RCC 7860 (cell line): ENCODE measurements around the gene MEAF6.
A peak's percentile ranks its signal among the peaks of the same experiment; 100 is the strongest.

Experiments
- DNase-seq: peaks from one replicate; pipeline ENCODE4 v3.0.0-alpha.2; 2015; ENCODE audit warnings: low spot score
- FAIRE-seq: peaks from 2 replicates; lab custom pipeline; 2012; peaks lifted over from hg19 to GRCh38; lab: Jason Lieb, UNC

The MEAF6 gene

DNA sequence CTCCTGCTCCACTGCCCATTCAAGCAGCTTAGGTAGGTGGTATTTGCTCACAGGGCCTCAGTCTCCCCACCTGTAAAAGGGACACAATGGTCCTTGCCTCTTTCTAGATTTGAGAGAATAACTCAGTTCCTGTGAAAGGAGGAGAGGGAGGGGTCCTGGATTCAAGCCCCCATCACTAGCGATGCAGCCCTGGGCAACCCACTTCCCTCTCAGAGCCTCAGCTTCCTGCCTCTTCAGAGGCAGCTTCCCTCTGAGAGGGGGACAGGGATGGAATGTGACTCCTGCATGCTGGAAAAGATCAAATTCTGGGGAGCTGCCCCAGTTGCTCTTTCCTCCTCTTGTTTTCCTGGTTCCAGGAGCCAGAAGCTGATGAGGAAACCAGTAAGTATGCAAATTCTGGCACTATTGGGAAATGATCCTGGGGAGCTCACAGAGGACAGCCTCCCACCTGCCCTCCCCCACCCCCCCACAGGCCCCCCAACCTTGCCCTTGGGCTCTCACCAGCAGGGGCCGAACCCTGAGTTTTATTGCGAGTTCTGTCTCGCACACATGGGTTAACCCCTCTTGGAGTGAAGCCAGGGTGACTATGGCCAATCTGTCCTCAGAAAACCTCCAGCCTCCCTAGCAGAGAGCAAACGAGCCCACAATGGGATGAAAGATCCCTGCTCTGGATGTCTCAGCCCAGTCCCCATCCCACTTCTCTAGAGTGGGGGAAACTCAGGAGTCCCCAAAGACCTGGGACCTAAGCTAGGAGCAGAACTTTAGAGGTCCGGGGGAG is 28.5 kb downstream of the MEAF6 start:
- DNase-seq, result no peak
- no peak for FAIRE-seq

DNA sequence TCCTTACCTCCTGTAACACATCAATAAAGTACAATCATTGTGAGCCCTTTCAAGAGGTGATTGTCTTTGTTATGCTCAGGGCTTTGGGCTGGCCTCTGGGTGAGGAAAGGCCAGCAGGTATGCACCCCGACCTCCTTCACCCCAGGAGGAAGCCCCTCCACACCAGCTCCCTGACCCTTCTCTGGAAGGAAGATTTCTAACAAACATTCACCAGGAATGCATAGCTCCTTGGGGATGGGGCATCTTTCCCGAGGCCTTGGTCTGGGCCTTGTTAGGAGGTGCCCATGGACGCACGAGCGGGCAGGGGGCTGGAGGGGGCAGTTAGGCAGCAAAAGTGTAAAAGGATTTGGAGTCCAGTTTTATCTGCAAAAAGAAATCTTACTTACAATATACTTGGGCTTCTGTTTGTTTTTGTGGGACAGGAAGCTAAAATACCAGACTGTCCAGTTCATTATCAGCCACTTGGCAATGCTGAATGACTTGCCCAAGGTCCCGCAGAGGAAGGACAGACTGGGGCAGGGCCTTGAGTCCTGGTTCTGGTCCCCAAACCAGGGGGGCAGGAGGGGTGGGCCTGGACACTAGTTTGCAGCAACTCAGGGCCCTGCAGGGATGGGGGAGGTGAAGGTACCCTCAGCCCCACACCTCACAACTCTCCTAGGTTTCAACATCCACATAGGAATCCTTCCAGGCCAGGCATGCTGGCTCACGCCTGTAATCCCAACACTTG is 30.1 kb downstream of the MEAF6 start:
- FAIRE-seq, result no peak
- no peak for DNase-seq

DNA sequence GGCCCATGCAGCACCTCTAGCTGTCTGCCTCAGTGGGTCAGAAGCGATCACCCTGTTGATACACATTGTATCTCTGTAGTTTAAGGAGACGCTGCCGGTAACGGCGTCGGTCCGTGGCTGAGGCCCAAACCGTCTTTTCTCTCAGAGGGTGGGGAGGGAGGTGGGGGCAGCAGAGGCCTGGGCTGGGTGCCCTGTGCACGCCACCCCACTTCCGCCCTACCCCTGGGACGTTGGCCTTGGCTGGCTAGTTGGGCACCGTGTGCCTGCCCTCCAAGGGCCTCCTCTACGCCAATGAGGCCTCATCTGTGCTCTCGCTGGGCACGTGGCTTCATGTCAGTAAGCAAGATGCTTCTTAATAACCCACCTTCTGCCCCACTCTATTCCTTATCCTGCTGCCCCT is 30.8 kb downstream of the MEAF6 start:
- no peak for FAIRE-seq
- no peak for DNase-seq

DNA sequence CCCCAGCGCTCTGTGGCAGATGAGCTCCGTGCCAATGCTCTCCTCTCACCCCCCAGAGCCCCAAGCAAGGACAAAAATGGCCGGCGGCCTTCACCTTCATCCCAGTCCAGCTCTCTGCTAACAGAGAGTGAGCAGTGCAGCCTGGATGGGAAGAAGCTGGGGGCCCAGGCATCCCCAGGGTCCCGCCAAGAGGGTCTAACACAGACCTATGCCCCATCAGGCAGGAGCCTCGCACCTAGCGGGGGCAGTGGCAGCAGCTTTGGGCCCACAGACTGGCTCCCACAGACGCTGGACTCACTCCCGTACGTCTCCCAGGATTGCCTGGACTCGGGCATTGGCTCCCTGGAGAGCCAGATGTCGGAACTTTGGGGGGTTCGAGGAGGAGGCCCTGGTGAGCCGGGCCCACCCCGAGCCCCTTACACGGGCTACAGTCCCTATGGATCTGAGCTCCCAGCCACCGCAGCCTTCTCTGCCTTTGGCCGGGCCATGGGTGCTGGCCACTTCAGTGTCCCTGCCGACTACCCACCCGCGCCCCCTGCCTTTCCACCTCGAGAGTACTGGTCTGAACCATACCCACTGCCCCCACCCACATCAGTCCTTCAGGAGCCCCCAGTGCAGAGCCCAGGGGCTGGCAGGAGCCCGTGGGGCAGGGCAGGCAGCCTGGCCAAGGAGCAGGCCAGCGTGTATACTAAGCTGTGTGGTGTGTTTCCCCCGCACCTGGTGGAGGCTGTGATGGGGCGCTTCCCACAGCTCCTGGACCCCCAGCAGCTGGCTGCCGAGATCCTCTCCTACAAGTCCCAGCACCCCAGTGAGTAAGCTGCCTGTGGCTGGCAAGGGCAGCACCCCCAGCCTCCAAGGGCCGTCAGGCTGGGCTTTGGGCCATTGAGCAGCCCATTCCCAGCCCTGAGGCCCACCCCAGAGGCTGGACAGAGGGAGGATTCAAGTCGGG is 31.5 kb downstream of the MEAF6 start:
- no peak for FAIRE-seq
- no peak for DNase-seq

DNA sequence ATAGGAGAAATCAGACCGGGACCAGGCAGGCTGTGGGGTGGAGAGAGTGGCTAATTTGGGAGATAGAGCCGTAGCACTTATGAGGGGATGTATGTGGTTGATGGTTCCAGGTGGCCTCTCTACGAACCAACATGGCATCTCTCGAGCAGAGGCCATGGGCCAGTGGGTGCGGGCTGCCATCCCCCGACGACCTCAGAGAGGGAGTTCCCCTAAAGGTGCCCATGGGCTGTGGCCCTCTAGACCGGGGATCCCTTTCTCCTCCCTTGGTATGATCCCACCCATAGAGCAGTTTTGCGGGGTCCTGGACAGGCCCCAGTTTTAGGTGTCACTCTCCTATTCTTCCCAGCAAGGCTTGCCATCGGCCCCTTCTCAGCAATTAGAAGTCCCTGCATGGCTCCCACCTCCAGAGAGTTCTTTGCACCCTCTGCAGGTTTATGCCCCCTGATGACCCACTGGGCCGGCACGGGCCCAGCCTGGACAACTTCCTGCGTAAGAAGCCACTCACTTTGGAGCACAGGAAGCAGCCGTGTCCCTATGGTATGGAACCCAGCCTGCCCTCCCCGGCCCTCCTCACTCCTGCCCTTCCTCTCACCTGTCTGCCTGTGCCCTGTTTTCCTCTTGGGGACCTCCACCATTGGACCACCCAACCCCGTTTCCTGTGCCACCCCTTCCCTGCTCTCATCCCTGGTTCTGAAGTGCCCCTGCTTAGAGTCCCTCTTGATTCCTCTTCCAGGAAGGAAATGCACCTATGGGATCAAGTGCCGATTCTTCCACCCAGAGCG is 32.4 kb downstream of the MEAF6 start:
- FAIRE-seq, result no peak
- DNase-seq, result no peak

DNA sequence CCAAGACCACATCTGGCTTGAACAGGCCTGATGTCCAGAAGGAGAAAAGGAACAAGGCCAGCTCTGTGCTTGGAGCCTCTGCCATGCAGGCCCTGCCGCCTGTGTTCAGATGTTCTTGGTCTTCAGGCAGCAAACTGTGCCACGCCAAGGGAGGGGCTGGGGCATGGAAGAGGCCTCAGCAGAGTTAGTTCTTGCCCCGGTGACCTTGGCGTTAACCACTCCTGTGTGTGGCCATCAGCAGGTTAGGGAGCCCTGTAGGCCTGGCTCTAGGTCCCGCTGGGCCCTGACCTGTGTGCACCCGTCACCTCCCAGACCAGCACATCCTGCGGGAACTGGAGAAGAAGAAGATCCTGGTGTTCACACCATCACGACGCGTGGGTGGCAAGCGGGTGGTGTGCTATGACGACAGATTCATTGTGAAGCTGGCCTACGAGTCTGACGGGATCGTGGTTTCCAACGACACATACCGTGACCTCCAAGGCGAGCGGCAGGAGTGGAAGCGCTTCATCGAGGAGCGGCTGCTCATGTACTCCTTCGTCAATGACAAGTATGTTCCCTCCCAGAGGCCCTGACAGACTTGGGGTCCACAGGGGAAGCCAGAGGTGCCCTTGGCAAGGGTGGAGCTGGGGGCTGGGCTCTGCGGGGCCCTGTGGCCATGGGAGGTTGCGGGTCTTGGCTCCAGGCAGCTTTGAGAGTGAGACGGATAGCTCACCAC is 33.1 kb downstream of the MEAF6 start:
- FAIRE-seq, result no peak
- DNase-seq, result no peak

DNA sequence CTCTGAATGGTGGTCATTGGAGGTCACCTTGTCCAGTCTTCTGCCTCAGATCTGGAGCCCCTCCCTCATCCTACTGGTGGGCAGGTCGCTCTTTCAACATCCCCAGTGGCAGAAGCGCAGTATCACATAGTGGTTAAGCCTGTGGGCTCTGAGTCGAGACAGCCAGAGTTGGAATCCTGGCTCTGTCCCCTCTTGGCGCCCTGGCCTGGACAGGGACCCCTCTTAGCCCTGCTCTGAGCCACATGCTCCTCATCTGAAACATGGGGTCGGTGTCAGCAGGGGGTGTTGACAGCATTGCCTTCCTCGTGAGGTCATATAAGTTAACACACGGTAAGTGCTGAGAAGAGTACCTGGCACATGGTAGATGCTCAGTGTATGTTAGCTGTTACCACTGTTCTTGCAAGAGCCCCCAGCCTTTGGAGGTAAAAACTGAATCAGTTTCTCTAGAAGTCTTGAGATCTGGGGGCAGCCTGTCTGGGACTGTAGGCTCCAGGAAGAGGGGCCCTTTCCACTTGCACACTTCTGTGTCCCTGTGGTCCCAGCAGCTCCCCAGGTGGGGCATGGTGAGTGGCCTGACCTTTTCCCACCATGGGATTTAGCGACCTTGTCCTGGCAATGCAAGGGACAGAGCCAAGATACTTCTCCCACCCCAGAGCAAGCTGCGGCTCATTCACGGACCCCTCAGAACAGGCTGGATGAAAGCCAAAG is 33.8 kb downstream of the MEAF6 start:
- FAIRE-seq (no peak), DNase-seq (no peak)

DNA sequence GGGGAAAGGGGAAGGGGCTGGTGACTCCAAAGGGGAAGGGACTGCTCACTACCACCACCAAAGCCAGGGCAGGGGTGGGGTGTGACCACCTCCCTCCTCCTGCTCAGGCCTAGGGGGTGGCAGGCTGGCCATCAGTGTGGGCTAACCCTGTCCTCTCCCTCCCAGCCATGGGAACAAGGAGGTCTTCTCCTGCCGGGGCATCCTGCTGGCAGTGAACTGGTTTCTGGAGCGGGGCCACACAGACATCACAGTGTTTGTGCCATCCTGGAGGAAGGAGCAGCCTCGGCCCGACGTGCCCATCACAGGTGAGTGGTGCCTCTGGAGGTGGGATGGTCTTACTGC is 34.5 kb downstream of the MEAF6 start:
- DNase-seq (no peak), FAIRE-seq (no peak)

DNA sequence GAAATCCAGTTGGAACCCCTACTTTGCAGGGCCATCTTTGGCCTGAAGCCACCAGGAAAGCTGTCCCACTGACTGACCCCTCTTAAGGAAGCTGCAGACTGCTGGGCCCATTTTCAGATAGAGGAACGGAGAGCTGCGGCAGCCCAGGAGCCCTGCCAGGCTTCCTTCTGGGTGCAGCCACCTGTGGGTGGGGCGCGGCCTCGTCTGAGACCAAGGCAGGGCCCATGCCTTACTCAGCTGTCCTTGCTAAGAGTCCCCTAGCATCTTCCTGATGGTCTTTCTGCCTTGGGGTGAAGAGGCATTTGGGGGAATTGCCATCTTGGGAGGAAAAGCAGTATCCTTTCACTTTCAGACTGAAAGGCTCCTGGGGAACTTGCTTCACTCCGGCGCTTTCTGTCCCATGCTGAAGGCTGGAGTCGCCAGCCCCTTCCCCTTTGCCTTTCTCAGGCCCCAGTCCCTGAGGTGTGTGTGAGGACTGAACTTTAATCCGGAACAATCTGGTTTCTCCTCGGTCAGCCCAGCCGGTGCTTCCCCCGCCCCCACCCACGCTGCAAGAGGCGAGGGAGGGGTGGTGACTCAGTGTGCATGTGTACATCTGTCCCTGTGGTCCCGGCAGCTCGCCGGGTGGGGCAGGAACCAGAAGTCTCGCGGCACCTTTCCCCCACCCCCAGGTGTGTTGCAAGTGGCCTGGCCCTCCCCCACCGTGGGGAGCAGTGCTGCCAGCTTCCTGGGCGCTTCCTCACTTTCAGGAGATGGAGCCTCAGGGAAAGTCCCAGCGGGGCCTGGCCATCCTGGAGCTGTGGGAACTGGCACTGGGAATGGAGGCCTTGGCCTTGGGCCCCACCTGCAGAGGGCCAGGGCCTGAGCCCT is 35.1 kb downstream of the MEAF6 start:
- DNase-seq (peak; percentile 97), FAIRE-seq (peak; percentile 79)

DNA sequence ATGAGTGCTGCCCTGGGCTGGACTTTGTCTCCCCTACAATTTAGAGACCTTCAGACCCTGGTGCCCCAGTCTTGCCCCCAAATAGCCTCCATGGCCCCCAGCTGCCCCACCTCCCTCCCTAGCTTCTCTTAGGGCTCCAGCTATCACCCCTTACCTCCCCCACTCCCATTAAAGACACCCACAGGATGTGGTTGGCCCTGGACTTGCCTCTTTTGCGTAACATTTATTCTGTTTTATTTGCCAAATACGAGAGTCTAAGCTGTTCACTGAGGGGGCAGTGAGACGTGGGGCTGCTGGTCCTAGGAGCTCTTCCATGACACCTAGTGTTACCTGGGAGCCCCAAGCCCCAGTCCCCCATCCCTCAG is 35.7 kb downstream of the MEAF6 start:
- DNase-seq (peak; percentile 62), FAIRE-seq (no peak)

DNA sequence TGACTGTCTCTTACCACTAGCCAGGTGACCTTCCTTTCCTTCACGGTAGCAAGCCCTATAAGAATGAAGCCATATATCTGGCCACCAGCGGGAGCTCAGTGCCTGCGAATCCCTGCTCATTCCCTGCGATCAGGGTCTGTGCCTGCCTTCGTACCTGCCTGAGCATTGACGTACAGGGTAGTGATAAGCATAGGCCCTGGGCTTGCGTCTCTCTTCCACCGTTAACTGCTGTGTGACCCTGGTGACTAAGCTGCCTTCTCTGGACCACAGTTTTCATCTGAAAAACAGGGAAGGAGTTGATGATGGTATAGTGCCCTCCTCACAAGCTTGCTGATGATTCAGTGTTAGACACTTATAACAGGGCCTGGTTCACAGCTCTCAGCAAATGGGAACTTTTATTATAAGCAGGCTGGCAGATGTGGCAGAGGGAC is 36.1 kb downstream of the MEAF6 start:
- DNase-seq (peak; percentile 91), FAIRE-seq (peak; percentile 72)

DNA sequence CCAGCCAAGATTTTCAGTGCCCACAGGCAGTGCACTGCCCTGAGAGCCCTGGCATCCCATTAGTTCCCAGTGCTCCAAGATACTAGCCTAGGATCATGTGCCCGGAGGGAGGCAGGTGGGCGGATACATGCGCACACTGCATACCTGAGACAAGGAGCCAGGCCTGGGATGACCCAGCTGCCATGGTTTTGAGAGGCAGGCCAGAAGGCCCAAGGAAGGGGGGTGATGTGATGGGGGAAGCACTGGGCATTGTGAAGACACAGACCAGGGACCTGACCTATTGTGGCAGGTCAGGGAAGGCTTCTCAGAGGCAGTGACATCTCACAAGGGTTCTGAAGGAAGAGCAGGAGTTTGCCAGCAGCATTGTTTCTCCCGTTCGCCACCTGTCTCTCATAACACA is 36.6 kb downstream of the MEAF6 start:
- FAIRE-seq (no peak), DNase-seq (no peak)

DNA sequence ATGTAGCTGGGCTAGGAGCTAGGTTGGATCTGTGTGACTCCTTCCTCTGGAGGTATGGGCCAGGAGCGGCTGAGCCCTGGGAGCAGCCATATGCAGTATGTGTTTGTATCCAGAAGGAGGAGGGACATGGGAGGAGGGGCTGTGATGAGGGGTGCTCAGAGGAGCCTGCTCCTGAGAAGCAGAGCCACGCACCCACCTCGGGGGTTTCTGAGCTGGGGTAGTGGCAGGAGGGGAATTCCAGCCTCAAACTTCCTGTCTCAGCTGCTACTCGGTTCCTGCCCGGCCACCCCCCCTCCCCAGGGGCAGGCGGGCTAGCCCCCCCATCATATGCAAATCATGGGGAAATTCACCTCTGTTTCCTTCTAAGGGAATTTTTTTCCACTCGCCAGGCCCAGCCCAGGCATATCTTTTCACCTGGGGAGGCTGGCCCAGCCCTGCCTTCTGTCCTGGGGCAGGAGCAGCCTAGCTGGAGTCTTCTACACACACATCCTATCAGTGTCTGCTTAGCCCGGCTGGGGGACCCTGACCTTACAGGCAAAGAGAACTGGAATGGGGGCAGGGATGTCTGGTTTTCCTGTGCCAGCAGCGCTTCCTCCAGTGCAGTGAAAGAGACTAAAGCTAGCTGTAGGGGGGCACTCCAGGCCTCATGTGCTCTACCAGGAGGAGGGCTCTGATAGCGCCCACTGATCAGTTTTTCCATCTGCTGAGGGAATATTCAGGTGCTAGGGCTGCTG is 37.2 kb downstream of the MEAF6 start:
- peak; percentile 23 for FAIRE-seq
- peak; percentile 91 for DNase-seq

DNA sequence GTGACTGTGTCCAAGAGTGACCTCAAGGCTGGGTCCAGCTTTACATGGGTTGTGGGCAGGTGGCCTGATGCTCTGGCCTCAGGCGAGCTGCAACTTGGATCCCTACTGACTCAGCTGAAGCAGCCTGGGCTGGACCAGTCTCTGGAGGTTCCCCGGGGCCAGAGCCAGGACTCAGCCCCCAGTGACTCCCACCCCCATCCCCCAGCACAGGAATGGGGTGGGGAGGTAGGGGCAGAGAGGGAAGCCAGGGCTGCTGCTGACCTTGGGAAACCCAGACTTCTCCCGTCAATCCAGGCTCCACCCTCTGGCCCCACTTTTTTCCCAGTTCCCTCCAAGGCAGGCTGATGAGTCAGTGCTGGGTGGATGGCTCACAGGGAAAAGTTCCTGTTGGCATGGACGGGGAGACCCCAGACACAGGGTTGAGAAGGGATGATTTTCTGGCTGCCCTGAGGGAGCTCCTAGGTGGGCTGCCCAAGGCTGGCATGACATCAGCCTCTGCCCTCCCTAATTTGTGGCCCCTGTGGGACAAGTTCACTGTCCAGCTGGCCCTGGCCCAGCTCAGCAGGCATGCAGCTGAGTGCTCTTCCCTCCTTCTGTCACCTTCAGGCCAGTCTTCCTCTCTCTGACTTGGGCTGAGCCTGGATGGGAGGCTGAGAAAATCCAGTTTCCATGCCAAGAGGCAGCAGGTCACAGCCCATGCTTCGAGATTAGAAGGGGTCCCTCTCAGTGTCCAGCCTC is 37.9 kb downstream of the MEAF6 start:
- FAIRE-seq (peak; percentile 65), DNase-seq (peak; percentile 89)

DNA sequence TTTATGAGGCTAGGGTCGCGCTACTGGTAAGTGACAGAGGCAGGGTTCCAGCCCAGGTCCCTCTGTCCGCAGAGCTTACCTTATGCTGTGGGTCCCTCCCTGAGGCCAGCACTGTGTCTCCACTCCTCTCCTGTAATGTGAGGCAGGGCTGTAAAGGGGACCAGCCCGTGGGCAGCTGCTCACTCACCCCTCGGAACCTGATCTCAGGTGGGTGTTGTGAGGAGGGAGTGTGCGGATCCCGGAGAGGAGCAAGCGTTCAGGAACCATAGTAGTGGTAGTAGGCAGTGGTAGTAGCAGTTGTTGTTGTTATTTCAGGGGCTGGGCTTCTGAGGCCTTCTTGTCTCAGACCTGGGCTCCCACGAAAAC is 38.5 kb downstream of the MEAF6 start:
- FAIRE-seq (no peak), DNase-seq (no peak)

DNA sequence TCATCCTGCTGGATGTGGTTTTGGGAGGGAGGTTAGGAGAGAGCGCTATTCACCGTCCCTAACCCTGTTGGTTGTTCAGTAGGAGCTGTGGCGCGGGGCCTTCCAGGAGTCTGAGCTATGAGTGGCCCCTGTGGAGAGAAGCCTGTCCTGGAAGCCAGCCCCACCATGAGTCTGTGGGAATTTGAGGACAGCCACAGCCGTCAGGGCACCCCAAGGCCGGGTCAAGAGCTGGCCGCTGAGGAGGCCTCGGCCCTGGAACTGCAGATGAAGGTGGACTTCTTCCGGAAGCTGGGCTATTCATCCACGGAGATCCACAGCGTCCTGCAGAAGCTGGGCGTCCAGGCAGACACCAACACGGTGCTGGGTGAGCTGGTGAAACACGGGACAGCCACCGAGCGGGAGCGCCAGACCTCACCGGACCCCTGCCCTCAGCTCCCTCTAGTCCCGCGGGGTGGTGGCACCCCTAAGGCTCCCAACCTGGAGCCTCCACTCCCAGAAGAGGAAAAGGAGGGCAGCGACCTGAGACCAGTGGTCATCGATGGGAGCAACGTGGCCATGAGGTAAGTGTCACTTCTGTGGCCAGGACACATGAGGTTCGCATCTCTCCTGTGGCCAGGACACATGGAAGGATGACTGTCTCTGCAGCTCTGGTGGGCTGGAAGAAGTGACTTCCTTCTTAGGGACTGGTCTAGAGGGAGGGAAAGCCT is 39.0 kb downstream of the MEAF6 start:
- DNase-seq, result peak; percentile 12
- no peak for FAIRE-seq
